GM18873 (cell line): ENCODE data around the gene TBCD.

Experiments used
- ATAC-seq: cut with Tn5 transposase; IDR thresholded peaks from one replicate; pipeline ENCODE4 v1.9.1; 2021; ENCODE audit warnings: mild to moderate bottlenecking, moderate library complexity, moderate number of reproducible peaks; ENCODE audit not compliant: unreplicated experiment, low FRiP score

Gene TBCD

DNA sequence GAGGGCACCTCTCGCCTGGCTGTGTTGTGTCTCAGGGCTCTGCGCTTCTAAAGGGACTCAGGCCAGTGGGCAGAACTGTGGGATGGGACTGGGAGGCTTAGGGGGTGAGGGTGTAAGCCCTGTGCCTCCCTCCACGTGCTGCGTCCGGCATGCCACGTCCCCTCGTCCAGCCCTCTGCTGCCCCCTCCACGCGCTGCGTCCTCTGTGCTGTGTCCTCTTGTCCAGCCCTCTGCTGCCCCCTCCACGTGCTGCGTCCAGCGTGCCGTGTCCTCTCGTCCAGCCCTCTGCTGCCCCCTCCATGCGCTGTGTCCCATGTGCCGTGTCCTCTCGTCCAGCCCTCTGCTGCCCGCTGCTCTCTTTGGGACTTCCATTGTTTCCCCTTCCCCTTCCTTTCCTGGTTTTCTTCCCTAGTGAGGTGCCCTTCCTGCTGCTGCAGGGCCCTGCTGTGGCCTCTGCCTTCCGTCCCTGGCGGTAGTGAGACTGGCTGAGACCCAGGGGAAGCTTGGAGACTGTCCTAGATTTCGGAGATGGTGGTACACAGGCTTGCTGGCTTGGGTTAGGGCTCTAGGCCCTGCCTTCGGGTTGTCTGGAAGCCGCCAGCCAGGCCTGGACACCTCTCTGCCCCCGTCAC lies 94.3 kb downstream of the TBCD start:
- ATAC-seq: no peak

DNA sequence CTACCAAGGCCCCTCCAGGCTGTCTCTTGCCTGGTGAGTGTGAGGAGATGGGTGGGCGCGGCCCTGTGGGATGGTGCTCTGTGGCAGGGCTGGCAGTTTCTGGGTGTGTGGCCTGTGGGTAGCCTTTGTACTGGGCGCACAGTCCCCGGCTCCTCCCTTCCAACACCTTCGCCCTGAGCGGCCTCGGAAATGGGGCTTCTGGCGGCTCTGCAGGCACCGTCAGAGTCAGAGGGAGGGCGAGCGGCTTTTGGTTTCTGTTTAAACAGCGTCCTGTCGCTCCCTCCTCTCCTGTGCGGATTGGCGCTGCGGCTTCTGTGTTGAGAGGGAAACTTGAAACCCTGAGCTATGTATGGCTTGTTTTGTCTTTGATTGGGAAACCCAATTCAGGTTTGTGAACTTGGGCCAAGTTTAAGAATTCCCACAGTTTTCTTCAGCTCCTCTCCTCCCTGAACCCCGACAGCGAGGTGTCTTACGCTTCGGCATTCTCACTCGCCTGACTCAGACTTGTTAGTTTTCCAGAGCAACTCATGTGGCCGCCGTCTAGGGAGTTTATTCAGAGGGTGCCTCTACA lies 96.2 kb downstream of the TBCD start:
- no peak for ATAC-seq

GRCh38 chr17:82849076-82849945 lies 97.4 kb downstream of the TBCD start:
- ATAC-seq: no peak

DNA sequence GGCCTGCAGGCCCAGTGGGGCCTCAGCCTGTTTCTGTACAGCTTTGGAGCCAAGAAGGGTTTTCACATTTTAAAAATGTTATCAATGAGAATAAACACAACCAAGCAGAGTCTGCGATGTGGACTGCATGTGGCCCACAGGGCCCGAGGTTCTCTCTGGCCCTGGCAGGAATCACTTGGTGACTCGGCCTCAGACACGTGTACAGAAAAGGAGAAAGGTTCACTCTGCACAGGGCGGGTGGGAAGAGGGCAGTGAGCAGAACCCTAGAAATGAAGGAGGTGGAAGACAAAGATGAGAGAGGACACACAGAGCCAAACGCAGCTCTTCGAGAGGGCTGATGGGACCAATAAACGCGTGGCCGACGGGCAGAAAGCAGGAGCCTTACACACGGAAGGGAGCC lies 99.5 kb downstream of the TBCD start:
- ATAC-seq: no peak

GRCh38 chr17:82854226-82854625 lies 102.4 kb downstream of the TBCD start:
- no peak for ATAC-seq

GRCh38 chr17:82856361-82856760 lies 104.5 kb downstream of the TBCD start:
- no peak for ATAC-seq

GRCh38 chr17:82858376-82859126 lies 106.7 kb downstream of the TBCD start:
- no peak for ATAC-seq

- ATAC-seq: no peak
These were observed 107.9 kb downstream of the TBCD start for GRCh38 chr17:82859431-82860403.

DNA sequence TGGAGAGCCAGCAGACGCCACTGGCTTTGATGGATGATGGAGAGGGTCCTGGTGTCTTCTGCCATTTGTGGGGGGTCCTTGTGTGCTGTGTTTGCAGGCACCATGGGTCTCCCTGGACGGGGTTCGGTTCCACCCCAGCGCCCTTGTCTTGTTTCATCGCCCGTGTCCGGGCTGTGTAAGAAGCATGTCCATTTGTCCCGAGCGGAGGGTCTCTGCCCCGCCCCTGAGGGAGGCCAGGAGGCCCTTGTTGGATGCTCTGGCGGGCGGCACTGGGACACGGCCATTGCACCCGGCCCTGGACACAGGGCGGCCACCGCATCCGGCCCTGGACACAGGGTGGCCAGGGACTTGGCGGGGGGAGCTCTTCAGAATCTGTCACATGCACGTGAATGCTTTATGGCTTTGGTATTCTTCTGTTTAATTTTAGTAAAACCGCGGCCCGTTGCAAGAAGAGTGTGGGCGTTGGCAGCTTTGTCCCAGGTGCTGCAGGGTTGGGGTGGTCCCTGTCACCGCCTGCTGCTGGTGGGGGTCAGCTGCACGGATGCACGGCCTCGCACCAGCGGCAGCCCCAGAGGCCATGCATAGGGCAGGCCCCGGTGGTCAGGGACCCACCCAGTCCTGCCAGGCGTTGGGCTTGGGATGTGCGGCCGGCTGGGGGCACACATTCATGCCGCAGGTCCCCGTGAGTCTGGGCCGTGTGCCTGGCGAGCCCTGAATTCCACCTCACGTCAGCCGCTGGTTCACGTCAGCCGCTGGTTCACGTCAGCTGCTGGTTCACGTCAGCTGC lies 108.9 kb downstream of the TBCD start:
- no peak for ATAC-seq

DNA sequence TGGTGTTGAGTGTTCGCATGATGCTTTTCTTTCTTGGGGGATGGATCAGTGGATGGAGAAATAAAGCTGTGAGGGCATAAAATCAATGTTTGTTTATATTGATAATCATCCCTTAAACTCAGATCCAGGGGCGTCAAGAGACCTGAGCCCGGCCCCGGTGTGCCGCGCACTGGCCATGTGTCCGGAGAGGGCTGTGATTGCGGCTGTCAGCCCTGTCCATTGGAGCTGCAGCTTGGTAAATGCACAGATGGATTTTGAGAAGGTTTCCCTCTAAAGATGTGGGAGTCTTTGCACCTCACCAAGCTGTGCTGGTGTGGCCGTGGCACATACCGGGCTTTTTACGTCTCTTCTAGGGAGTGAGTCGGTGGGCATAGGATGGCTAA lies 109.5 kb downstream of the TBCD start:
- no peak for ATAC-seq

- no peak for ATAC-seq
These were observed 110.3 kb downstream of the TBCD start for GRCh38 chr17:82862191-82862590.

- ATAC-seq: no peak
These were observed 111.0 kb downstream of the TBCD start for GRCh38 chr17:82862737-82863382.

DNA sequence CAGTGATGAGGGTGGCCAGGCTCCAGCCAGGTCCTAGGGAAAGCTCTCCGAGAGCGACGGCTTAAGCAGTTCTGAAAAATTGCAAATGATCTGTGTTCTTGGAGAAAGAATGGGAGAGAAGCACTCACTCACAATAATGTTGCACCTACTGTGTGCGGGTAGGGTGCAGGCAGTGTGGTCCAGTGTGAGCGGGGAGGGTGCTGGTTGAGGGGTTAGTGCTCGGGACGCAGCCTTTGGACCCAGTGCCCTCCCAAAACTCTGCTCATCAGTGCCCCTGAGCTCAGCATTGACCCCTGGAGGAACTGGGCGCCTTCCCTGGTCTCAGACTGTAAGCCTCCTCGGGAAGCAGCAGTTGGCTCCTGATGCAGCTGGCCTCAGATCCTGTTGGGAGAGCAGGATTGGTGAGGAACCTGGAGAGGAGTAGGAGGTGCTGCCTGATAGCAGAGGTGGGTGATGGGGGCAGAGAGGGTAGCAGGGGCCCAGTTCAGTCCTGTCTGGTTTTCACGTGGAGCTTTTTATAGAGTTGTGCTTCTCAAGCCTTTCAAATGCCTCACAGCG lies 111.6 kb downstream of the TBCD start:
- ATAC-seq: no peak

DNA sequence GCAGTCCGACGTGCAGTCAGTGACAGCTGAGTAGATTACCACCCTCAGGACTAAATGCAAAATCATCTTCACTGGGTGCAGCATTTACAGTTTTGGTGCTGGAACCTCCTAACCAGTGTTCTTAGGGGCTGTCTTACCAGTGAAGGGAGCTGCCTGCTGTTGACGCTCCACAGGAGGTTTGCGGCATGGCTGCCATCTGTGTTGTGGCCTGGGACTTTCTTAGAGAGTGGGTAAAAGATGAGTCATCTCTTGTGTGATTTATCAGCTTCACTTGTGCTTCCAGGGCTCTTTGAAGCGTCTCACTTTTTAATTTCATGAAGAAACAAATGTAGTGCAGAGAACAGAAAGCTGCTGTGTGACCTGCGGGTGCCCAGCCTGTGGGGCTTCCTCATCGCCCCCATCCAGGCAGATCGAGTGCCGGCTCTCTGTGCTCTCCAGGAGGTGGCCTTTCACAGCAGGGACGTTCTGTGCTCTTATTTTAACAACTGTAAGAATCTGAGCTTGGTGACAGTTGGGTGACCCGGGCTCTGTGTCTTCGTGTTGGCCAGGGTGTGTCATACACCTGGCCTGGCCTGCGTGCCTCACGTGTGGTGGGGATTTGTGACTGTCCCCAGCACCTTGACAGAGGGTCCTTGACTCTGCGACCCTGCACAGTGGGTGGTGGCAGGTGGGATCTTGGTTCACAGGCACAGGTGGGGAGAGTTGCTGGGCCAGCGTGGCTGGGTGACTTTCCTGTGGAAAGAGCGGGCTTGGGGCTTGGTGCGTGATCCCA lies 112.3 kb downstream of the TBCD start:
- ATAC-seq: peak; percentile 86

DNA sequence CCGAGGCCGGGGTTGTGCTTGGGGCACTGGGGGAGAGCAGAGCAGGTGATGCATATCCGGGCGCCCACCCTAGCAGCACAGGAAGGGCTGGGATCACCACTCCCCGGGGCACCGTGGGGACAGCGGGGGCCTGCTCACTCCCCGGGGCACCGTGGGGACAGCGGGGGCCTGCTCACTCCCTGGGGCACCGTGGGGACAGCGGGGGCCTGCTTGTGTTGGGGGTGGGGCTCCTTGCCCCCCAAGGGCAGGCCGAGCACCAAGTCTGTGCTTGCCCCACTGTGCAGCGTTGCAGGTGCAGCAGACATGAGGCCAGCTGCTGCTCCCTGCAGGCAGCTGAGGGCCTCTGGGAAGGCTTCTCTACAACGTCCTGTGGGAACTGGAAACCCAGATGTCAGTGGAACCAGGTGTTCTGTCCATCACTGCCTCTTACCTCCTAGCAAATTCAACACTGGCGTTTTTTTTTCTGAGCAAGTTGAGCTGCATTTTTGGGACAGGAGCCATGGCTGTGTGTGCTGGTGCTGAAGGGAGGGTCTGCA lies 112.9 kb downstream of the TBCD start:
- no peak for ATAC-seq

- ATAC-seq: no peak
These were observed 113.4 kb downstream of the TBCD start for GRCh38 chr17:82865274-82865673.

- no peak for ATAC-seq
These were observed 114.0 kb downstream of the TBCD start for GRCh38 chr17:82865774-82866395.
